Central memory CD8-positive, alpha-beta T cell (primary cell): ENCODE results near the gene EPHA8.

Experiments used
- ATAC-seq: fragments of 150-1000 bp; cut with Tn5 transposase; replicated peaks from 2 replicates; pipeline ENCODE4 v1.10.0; 2022; ENCODE audit warnings: mild to moderate bottlenecking, moderate FRiP score, moderate number of reproducible peaks; ENCODE audit not compliant: poor library complexity, severe bottlenecking; ENCODE audit errors: extremely low read depth
- DNase-seq, 2 donors: peaks; one replicate each; pipeline ENCODE4 v3.0.0; 2021; ENCODE audit warnings: low spot score in 2 of 2
- H3K27ac Mint-ChIP-seq: one replicate; pipeline ENCODE4 v1.8.0; 2022; ENCODE audit warnings: low read depth, mild to moderate bottlenecking, moderate library complexity, mixed read lengths
- H3K27me3 Mint-ChIP-seq: one replicate; pipeline ENCODE4 v1.8.0; 2022; ENCODE audit warnings: mixed read lengths
- H3K36me3 Mint-ChIP-seq: one replicate; pipeline ENCODE4 v1.8.0; 2022; ENCODE audit warnings: mild to moderate bottlenecking, moderate library complexity, mixed read lengths; ENCODE audit not compliant: insufficient read depth
- H3K4me1 Mint-ChIP-seq: one replicate; pipeline ENCODE4 v1.8.0; 2022; ENCODE audit warnings: mixed read lengths
- H3K4me3 Mint-ChIP-seq: one replicate; pipeline ENCODE4 v1.8.0; 2022; ENCODE audit warnings: mild to moderate bottlenecking, moderate library complexity, mixed read lengths
- H3K9me3 Mint-ChIP-seq: one replicate; pipeline ENCODE4 v1.8.0; 2022; ENCODE audit warnings: mixed read lengths

EPHA8 gene

DNA sequence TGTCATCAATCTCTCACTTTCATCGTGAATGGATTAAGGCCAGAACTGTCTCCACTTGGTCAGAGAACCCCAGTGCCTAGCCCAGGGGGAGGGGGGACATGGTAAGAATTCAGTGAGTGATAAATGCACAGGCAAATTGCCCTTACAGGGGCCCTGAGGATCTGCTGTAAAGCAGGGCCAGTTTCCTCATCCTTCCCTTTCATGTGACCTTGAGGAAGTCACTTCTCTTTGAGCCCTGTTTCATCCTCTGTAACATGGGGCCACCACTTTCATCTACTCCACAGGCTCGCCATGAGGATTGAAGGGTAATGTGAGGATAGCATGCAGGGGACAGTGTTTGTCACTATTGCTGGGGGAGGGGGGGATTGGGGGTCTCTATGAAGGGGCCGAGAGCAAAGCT lies 45.1 kb downstream of the EPHA8 start:
- DNase-seq (no peak), ATAC-seq (no peak)
- no peaks in the 10 kb centered on the region for H3K9me3 Mint-ChIP-seq
- H3K27ac Mint-ChIP-seq: no peak overlapping the region
- H3K36me3 Mint-ChIP-seq: no peaks in the 10 kb centered on the region
- H3K4me1 Mint-ChIP-seq: no peaks in the 10 kb centered on the region
- H3K27me3 Mint-ChIP-seq: peaks cover 87% of the 10 kb centered on the region
- no peak overlapping the region for H3K4me3 Mint-ChIP-seq

DNA sequence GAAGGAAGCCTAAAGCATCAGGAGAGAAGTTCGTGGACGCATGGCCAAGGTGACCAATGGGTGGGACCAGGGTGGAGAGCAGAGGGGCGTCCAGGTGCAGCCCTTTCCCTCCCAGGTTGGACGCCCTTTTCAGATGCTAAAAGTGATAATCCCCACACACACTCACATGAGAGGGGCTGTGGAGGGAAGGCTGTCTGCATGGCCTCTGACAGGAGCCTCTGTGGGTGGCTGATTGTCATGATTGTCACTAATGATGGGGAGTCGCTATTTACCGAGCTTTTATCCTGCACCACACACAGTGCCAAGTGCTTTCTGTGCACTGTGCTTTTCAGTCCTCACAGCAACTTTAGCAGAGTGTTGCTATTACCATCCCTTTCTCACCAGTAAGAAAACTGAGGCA lies 46.0 kb downstream of the EPHA8 start:
- H3K4me1 Mint-ChIP-seq: no peaks in the 10 kb centered on the region
- H3K27me3 Mint-ChIP-seq: peaks cover 85% of the 10 kb centered on the region
- DNase-seq: no peak
- H3K4me3 Mint-ChIP-seq: no peak overlapping the region
- no peak for ATAC-seq
- H3K9me3 Mint-ChIP-seq: no peaks in the 10 kb centered on the region
- H3K27ac Mint-ChIP-seq: no peak overlapping the region
- no peaks in the 10 kb centered on the region for H3K36me3 Mint-ChIP-seq

DNA sequence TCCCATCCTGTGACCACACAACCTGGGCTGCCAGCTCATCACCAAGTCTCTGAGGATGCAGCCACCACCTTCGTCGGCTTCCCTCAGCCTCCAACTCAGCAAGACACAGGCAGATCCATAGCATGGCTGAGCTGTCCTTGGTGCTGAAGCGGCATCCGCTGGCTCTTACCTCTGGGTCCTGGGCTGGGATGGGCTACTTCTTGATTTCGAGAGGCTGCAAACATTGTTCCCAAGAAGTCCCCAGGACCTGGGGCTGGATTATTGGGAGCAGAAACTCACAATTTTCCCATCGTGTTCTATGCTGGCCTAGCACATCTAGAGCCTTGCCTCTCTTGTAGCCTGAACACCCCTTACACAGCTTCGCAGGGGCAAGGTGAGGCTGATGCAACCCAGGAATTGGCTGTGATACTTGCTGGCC lies 48.2 kb downstream of the EPHA8 start:
- Mint-ChIP-seq H3K27ac (no peak overlapping the region), H3K4me1 (no peaks in the 10 kb centered on the region), H3K9me3 (no peaks in the 10 kb centered on the region), H3K4me3 (no peak overlapping the region), H3K36me3 (no peaks in the 10 kb centered on the region), H3K27me3 (peaks cover 85% of the 10 kb centered on the region)
- ATAC-seq (no peak), DNase-seq (no peak)

DNA sequence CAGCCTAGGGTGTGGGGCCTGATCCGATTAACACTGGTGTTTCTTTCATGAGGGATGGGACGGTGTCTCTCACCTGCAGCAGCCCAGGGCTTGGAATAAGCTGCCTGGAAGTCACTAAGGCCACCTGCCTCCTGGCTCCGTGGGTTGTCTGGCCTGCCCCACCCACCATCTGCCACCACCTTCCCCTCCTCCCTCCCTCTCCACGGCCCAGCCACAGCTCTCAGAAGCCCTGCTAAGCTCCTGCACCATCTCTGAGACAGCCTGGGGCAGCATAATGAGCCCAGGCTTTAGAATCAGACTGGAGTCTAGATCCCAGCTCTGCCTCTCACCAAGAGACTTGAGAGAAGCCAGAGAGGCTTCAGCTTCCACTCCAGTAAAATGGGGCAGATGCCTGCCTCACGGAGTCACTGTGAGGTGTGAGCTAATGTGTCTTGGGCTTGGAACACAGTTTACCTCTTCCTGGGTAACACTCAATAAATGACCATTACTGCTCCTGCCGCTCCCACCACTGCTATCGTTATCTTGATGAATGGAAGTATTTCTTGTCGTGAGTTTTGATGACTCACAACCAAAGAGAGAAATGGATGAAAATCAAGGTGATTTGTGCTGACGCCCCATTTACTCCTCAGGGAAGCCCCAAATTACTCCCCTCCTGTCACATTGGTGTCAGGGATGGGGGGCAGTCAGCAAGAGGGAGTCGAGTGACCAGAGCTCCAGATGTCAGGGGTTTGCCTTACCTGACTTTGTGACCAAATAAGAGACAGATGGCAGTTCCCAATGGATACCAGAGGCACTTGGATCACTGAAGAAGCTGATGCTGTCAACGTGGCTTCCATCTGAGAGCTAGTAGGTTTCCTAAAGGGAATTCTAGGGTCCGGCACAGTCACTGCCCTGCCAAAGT lies 49.6 kb downstream of the EPHA8 start:
- Mint-ChIP-seq H3K4me3 (no peak overlapping the region), H3K27ac (no peak overlapping the region), H3K27me3 (peaks cover 89% of the 10 kb centered on the region), H3K36me3 (no peaks in the 10 kb centered on the region), H3K4me1 (no peaks in the 10 kb centered on the region), H3K9me3 (no peaks in the 10 kb centered on the region)
- no peak for ATAC-seq
- no peak for DNase-seq

DNA sequence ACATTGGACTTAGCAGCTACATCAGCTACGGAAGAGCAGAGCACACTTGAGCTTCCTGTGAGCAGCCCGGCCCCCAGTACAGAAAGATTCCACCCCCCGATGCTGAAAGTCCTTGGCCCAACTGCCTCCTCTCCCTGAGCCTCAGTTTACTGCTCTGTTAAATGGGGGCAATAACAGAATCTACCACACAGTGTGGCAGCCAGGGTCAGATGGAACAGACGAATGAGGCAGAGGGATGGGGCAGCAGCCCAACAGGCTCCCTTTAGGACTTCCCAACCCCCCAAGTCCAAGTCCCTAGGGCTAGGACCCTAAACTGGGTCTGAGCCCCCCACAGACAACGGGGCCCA lies 50.3 kb downstream of the EPHA8 start:
- no peaks in the 10 kb centered on the region for H3K36me3 Mint-ChIP-seq
- no peaks in the 10 kb centered on the region for H3K4me1 Mint-ChIP-seq
- H3K9me3 Mint-ChIP-seq: no peaks in the 10 kb centered on the region
- no peak overlapping the region for H3K27ac Mint-ChIP-seq
- H3K4me3 Mint-ChIP-seq: no peak overlapping the region
- ATAC-seq (no peak), DNase-seq (no peak)
- peaks cover 89% of the 10 kb centered on the region for H3K27me3 Mint-ChIP-seq

DNA sequence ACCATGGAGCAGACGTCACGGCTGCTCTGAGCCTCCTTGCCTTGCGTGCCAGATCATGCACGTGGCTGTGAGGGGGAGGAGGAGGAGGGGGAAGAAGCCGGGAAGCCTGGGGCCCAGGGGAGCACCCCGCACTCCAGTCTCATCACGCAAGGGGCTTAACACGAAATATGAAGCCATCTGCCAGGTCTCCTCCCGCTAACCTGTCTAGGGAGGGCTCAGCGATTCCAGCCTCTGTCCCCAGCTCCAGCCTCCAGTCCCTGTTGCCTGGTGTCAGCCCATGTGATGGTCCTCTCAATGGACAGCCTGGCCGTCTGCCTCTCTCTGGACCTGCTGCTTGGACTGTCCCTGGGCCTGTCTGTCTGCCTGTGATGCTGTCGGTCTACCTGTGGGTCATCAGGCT lies 50.7 kb downstream of the EPHA8 start:
- Mint-ChIP-seq H3K9me3 (no peaks in the 10 kb centered on the region), H3K4me1 (no peaks in the 10 kb centered on the region), H3K27me3 (peaks cover 89% of the 10 kb centered on the region), H3K4me3 (no peak overlapping the region), H3K36me3 (no peaks in the 10 kb centered on the region), H3K27ac (no peak overlapping the region)
- DNase-seq (no peak), ATAC-seq (no peak)

DNA sequence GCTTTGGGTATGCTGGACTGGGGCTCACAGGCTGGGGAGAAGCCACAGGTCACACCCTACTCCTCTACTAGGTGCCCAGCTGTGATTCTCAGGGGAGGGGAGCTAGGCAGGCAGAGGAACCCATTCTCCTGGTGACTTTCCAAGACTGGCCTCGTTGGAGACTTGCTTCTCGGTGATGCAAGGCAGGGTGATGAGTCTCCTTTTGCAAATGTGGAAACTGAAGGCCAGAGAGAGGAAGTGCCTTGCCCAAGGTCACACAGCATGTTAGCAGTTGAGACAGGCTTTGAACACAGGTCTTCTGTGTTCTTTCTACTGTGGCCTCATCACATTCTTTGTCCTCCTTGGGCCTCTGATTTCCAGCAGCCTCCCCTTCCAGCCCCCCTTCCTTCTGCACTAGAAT lies 52.6 kb downstream of the EPHA8 start:
- Mint-ChIP-seq H3K36me3 (no peaks in the 10 kb centered on the region), H3K9me3 (no peaks in the 10 kb centered on the region), H3K4me3 (no peak overlapping the region), H3K27ac (no peak overlapping the region), H3K27me3 (peaks cover 81% of the 10 kb centered on the region), H3K4me1 (no peaks in the 10 kb centered on the region)
- ATAC-seq: no peak
- DNase-seq: no peak

DNA sequence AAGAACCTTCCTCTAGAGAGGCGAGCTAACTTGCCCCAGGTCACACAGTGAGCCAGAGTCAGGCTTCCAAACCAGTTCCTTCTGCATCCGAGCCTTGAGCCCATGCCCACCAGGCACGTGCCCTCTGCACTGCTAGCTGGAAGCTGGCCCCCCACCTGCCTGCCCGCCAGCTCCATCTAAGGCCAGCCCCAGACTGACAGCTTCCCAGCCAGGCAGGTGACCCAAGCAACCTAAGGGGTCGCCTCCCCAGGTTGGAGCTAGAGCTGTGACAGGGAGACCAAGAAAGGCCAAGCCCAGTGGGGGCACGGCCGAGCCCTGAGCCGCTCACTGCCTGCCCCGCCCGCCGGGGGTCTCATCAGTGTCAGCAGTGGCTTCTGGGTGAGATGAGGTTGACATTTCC lies 53.3 kb downstream of the EPHA8 start:
- Mint-ChIP-seq H3K36me3 (no peaks in the 10 kb centered on the region), H3K27me3 (peaks cover 79% of the 10 kb centered on the region), H3K4me3 (no peak overlapping the region), H3K27ac (no peak overlapping the region), H3K9me3 (no peaks in the 10 kb centered on the region), H3K4me1 (no peaks in the 10 kb centered on the region)
- no peak for ATAC-seq
- DNase-seq: no peak

DNA sequence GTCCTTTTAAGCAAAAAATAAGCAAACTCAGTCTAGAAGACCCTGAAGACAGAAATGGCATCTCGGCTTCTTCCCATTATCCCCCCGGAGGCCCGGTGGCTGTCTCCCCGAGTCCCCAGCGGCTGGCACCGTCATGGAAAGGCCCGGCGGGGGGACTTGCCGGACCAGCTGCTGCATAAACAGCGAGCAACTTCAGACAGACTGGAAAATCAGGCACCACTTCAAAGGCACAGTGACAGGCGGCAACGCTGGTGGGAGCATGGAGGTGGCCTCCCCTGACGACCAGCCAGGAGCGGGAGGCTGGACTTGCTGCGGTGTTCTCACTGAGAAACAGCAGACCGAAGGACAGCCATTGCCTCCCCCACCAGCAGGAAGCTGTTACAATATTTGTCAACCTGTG lies 54.8 kb downstream of the EPHA8 start:
- Mint-ChIP-seq H3K4me1 (no peaks in the 10 kb centered on the region), H3K27me3 (peaks cover 86% of the 10 kb centered on the region), H3K9me3 (no peaks in the 10 kb centered on the region), H3K36me3 (no peaks in the 10 kb centered on the region), H3K27ac (no peak overlapping the region), H3K4me3 (no peak overlapping the region)
- DNase-seq (no peak), ATAC-seq (no peak)

DNA sequence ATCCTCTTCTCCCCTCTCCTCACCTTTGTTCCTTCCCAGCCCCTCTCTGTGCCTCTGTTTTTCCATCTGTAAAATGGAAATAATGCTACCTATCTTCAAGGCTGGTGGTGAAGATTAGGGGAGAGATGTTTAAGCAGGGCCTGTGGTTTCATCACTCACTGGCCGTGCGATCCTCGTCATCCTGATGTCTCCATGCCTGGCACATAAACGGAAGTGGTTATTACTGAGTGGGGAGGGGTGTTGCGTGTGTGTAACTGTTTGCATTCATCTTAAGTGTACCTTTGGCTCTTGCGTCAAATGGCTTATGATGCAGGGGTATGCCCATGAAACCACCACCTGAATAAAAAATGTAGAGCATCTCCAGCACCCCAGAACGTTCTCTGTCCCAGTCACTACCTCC lies 56.0 kb downstream of the EPHA8 start:
- ATAC-seq (no peak), DNase-seq (no peak)
- no peaks in the 10 kb centered on the region for H3K9me3 Mint-ChIP-seq
- peaks cover 88% of the 10 kb centered on the region for H3K27me3 Mint-ChIP-seq
- no peak overlapping the region for H3K27ac Mint-ChIP-seq
- H3K36me3 Mint-ChIP-seq: no peaks in the 10 kb centered on the region
- no peaks in the 10 kb centered on the region for H3K4me1 Mint-ChIP-seq
- H3K4me3 Mint-ChIP-seq: no peak overlapping the region

DNA sequence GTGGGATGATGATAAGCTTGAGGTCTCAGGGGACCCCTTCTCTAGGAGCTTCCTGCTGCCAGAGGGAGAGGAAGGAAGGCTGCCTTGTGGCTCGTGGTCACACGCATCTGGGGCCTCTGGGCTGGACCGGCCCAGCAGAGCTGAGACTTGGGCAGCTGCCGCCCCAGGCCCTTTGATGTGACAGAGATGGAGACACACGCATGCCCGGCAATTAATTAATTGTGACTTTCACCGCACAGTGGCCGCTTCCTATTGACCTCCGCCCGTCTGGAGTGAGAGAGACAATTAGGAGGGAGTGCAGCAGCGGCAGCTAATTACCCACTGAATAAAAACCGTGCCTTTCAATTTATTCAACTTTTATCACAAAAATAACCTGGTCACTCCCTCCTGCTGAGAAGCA lies 56.5 kb downstream of the EPHA8 start:
- Mint-ChIP-seq H3K36me3 (no peaks in the 10 kb centered on the region), H3K4me3 (no peak overlapping the region), H3K9me3 (no peaks in the 10 kb centered on the region), H3K4me1 (no peaks in the 10 kb centered on the region), H3K27ac (no peak overlapping the region), H3K27me3 (peaks cover 88% of the 10 kb centered on the region)
- no peak for DNase-seq
- ATAC-seq: no peak

DNA sequence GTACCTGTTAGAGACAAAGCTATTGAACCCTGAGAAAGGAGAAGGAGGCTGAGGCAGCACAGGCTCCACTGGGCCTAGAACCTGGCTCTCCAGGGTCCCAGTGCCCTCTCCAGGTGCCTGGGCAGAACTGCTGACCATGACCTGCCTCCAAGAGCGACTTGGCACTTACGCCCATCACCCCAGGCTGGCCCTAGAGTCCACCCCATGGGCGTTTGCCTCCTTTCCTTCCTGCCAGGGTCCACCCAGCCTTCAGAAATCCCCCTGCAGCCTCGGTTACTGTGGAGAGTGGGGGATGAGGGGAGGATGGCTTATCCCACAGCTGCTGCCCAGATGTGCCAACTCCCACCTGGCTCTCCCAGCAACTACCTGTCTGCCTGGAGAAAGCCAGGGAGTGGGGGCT lies 58.5 kb downstream of the EPHA8 start:
- H3K27ac Mint-ChIP-seq: no peak overlapping the region
- ATAC-seq (no peak), DNase-seq (no peak)
- no peaks in the 10 kb centered on the region for H3K36me3 Mint-ChIP-seq
- no peaks in the 10 kb centered on the region for H3K9me3 Mint-ChIP-seq
- no peak overlapping the region for H3K4me3 Mint-ChIP-seq
- peaks cover 88% of the 10 kb centered on the region for H3K27me3 Mint-ChIP-seq
- H3K4me1 Mint-ChIP-seq: no peaks in the 10 kb centered on the region

DNA sequence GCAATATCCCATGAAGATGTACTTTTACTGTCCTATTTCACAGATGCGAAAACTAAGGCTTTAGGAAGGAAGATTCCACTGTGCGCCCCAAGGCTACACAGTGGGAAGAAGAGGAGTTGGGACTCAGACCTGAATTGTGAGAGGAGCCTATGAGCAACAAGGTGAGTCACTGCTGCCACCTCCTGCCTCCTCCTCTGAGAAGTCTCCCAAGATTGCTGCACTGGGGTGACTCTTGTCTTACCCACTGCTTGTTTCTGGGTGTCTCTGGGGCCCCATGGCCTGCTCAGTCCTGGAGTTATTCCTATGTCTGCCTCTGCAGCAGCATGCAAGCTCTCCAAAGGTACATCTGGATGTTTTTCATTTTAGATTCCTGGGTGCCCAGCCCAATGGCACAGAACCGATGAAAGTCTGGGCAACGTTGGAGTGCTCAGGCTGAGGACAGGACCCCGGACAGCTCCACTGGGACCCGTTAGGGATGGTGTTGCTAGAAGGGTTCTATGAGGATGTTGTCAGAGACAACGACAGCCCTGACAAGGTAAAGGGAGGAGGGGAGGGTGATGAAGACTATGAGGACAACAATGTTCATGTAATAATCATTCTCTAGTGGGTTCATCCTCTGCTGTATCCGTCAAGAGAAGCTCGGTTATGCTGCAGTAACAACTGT lies 62.1 kb downstream of the EPHA8 start:
- peaks cover 92% of the 10 kb centered on the region for H3K27me3 Mint-ChIP-seq
- no peak for DNase-seq
- H3K9me3 Mint-ChIP-seq: no peaks in the 10 kb centered on the region
- H3K4me3 Mint-ChIP-seq: no peak overlapping the region
- no peak for ATAC-seq
- no peak overlapping the region for H3K27ac Mint-ChIP-seq
- no peaks in the 10 kb centered on the region for H3K36me3 Mint-ChIP-seq
- no peaks in the 10 kb centered on the region for H3K4me1 Mint-ChIP-seq
